Measurements from ENCODE around the gene SMG9. TPM values are rescaled to one million over a fixed set of nuclear protein-coding genes. Genes with fewer than 3 reads are reported as not detected.
A peak's percentile ranks its signal among the peaks of the same experiment; 100 is the strongest.

SMG9 gene
- total and polyA plus RNA-seq, 2 of the 13 experiments (the other 11 are each of a cell fraction or from before 2014, with no cell fraction given): 16.1 to 18.7 TPM

GRCh38 chr19:43754503-43755255, at the start of gene SMG9 (continued):
- TF ChIP-seq GMEB1 (CRISPR knock-in tag; IDR thresholded peaks at IDR 0.05; ENCODE audit: borderline replicate concordance): peak; percentile 87
- TF ChIP-seq ZNF816 (CRISPR knock-in tag; IDR thresholded peaks at IDR 0.05; ENCODE audit: borderline replicate concordance): peak; percentile 32; the same call in 1 of the 2 replicates
- TF ChIP-seq HMGXB3 (CRISPR knock-in tag; IDR thresholded peaks at IDR 0.05; ENCODE audit: borderline replicate concordance): 0 out of 2 replicates have a peak, but pooled peaks have one; percentile 52
- peak; percentile 94 for TF ChIP-seq ZNF281 (CRISPR knock-in tag; IDR thresholded peaks at IDR 0.05; ENCODE audit: borderline replicate concordance)
- 0 out of 2 replicates have a peak, but pooled peaks have one; percentile 21 for TF ChIP-seq SMAD3 (CRISPR knock-in tag; IDR thresholded peaks at IDR 0.05)
- peak; percentile 26; the same call in 1 of the 2 replicates for TF ChIP-seq ZNF510 (CRISPR knock-in tag; IDR thresholded peaks at IDR 0.05; ENCODE audit: low read depth)
- TF ChIP-seq ZNF619 (CRISPR knock-in tag; IDR thresholded peaks at IDR 0.05): peak; percentile 38; the same call in 1 of the 2 replicates
- TF ChIP-seq ZBTB49 (CRISPR knock-in tag; IDR thresholded peaks at IDR 0.05; ENCODE audit: borderline replicate concordance): no peak
- TF ChIP-seq MAFF (IDR thresholded peaks at IDR 0.05; ENCODE audit: low read depth, low read length): no peak
- TF ChIP-seq ZNF773 (CRISPR knock-in tag; IDR thresholded peaks at IDR 0.05; ENCODE audit: borderline replicate concordance): no peak
- no peak for TF ChIP-seq GATA4 (IDR thresholded peaks at IDR 0.05; ENCODE audit: borderline replicate concordance, low read depth)
- TF ChIP-seq IKZF5 (CRISPR knock-in tag; IDR thresholded peaks at IDR 0.05): 0 out of 2 replicates have a peak, but pooled peaks have one; percentile 63
- no peak for TF ChIP-seq ZNF44 (CRISPR knock-in tag; IDR thresholded peaks at IDR 0.05)
- no peak for TF ChIP-seq NFIC (IDR thresholded peaks at IDR 0.05; ENCODE audit: low read length)
- TF ChIP-seq CREBL2 (CRISPR knock-in tag; IDR thresholded peaks at IDR 0.05; ENCODE audit: borderline replicate concordance): peak; percentile 82; the same call in 1 of the 2 replicates

Data from HepG2 (cell line).